ENCODE data around the gene MEF2D.

The MEF2D gene

GRCh38 chr1:156485984-156486383, 14.6 kb downstream of the MEF2D start:
- no peak overlapping the region for H3K4me3 ChIP-seq (replicated peaks; ENCODE audit: low read depth, low read length)
- TF ChIP-seq CTCF (IDR thresholded peaks at IDR 0.05; ENCODE audit: low read length, missing control alignments) = no peak
- DNase-seq (ENCODE audit: low read depth) = no peak

GRCh38 chr1:156484480-156485058, 16.0 kb downstream of the MEF2D start:
- H3K4me3 ChIP-seq (replicated peaks; ENCODE audit: low read depth, low read length) = no peak overlapping the region
- no peak for DNase-seq (ENCODE audit: low read depth)
- TF ChIP-seq CTCF (IDR thresholded peaks at IDR 0.05; ENCODE audit: low read length, missing control alignments) = no peak

- TF ChIP-seq CTCF (IDR thresholded peaks at IDR 0.05; ENCODE audit: low read length, missing control alignments) = no peak
- no peak for DNase-seq (ENCODE audit: low read depth)
Observed at GRCh38 chr1:156483397-156483796, 17.2 kb downstream of the MEF2D start.

GRCh38 chr1:156482276-156482675, 18.3 kb downstream of the MEF2D start:
- no peak for TF ChIP-seq CTCF (IDR thresholded peaks at IDR 0.05; ENCODE audit: low read length, missing control alignments)
- H3K4me3 ChIP-seq (replicated peaks; ENCODE audit: low read depth, low read length) = no peak overlapping the region
- no peak for DNase-seq (ENCODE audit: low read depth)

More at GRCh38 chr1:156483397-156483796, 17.2 kb downstream of the MEF2D start:
- H3K4me3 ChIP-seq (replicated peaks; ENCODE audit: low read depth, low read length) = no peak overlapping the region

- no peak overlapping the region for H3K4me3 ChIP-seq (replicated peaks; ENCODE audit: low read depth, low read length)
- DNase-seq (ENCODE audit: low read depth) = no peak
- no peak for TF ChIP-seq CTCF (IDR thresholded peaks at IDR 0.05; ENCODE audit: low read length, missing control alignments)
Observed at GRCh38 chr1:156481527-156481926, 19.0 kb downstream of the MEF2D start.

GRCh38 chr1:156480411-156481192, 20.0 kb downstream of the MEF2D start:
- peak; percentile 66 for TF ChIP-seq CTCF (IDR thresholded peaks at IDR 0.05; ENCODE audit: low read length, missing control alignments)
- DNase-seq (ENCODE audit: low read depth) = no peak
- no peak overlapping the region for H3K4me3 ChIP-seq (replicated peaks; ENCODE audit: low read depth, low read length)

- no peak for DNase-seq (ENCODE audit: low read depth)
- no peak overlapping the region for H3K4me3 ChIP-seq (replicated peaks; ENCODE audit: low read depth, low read length)
- peak; percentile 12 for TF ChIP-seq CTCF (IDR thresholded peaks at IDR 0.05; ENCODE audit: low read length, missing control alignments)
Observed at GRCh38 chr1:156480016-156480370, 20.6 kb downstream of the MEF2D start.

Measured in fibroblast of pulmonary artery (primary cell).